GM23338 (cell line): ENCODE measurements around the gene SLC9A2. TPM values are rescaled to one million over a fixed set of nuclear protein-coding genes. Genes with fewer than 3 reads are reported as not detected.

Experiments
- ATAC-seq: fragments of 200-7000 bp; cut with Tn5 transposase; 3 replicates; pipeline ENCODE4 v1.9.1; 2020
- DNase-seq: peaks from one replicate; pipeline ENCODE4 v3.0.0-alpha.2; 2015; ENCODE audit warnings: low spot score
- H2AFZ ChIP-seq: fragments of 200-600 bp; sonication (generic); 2 replicates; pipeline ENCODE4 v1.8.0; 2016; ENCODE audit warnings: antibody characterized with exemption, mild to moderate bottlenecking, moderate library complexity
- H3F3A ChIP-seq: fragments of 200-600 bp; sonication (generic); replicated peaks from 2 replicates; pipeline ENCODE4 v1.8.0; 2017; ENCODE audit warnings: antibody characterized with exemption, mixed run types, low read depth
- H3K27ac ChIP-seq: fragments of 200-600 bp; sonication (generic); 2 replicates; pipeline ENCODE4 v1.6.1; 2016; ENCODE audit warnings: low read depth
- H3K27me3 ChIP-seq: fragments of 200-600 bp; sonication (generic); 2 replicates; pipeline ENCODE4 v1.8.0; 2016; ENCODE audit warnings: mild to moderate bottlenecking, mixed run types, moderate library complexity; ENCODE audit not compliant: insufficient read depth
- H3K36me3 ChIP-seq: fragments of 200-600 bp; sonication (generic); 2 replicates; pipeline ENCODE4 v1.8.0; 2016; ENCODE audit warnings: mild to moderate bottlenecking; ENCODE audit not compliant: insufficient read depth
- H3K4me1 ChIP-seq: fragments of 200-600 bp; sonication (generic); 2 replicates; pipeline ENCODE4 v1.8.0; 2016; ENCODE audit warnings: mild to moderate bottlenecking, moderate library complexity; ENCODE audit not compliant: insufficient read depth
- H3K4me2 ChIP-seq: fragments of 200-600 bp; sonication (generic); 2 replicates; pipeline ENCODE4 v1.7.1; 2017; ENCODE audit warnings: mixed run types
- H3K4me3 ChIP-seq: fragments of 200-600 bp; sonication (generic); 2 replicates; pipeline ENCODE4 v1.6.1; 2016; ENCODE audit warnings: mixed run types
- H3K79me2 ChIP-seq: fragments of 200-600 bp; sonication (generic); replicated peaks from 2 replicates; pipeline ENCODE4 v1.8.0; 2017; ENCODE audit warnings: mild to moderate bottlenecking; ENCODE audit not compliant: insufficient read depth
- H3K9me2 ChIP-seq: fragments of 200-600 bp; sonication (generic); 2 replicates; pipeline ENCODE4 v1.8.0; 2017; ENCODE audit not compliant: insufficient read depth
- H4K20me1 ChIP-seq: fragments of 200-600 bp; sonication (generic); replicated peaks from 2 replicates; pipeline ENCODE4 v1.8.0; 2017; ENCODE audit warnings: mild to moderate bottlenecking; ENCODE audit not compliant: insufficient read depth
- H3K27ac Mint-ChIP-seq: 2 replicates; pipeline ENCODE4 v1.8.0; 2020; ENCODE audit warnings: inconsistent platforms, mild to moderate bottlenecking, moderate library complexity, mixed read lengths
- H3K27me3 Mint-ChIP-seq: 3 replicates; pipeline ENCODE4 v1.8.0; 2022; ENCODE audit warnings: low read depth, mild to moderate bottlenecking, moderate library complexity, mixed read lengths, inconsistent platforms; ENCODE audit not compliant: insufficient read depth, poor library complexity
- H3K36me3 Mint-ChIP-seq: 3 replicates; pipeline ENCODE4 v1.8.0; 2021; ENCODE audit warnings: low read depth, mild to moderate bottlenecking, inconsistent platforms, moderate library complexity, mixed read lengths
- H3K4me1 Mint-ChIP-seq: 3 replicates; pipeline ENCODE4 v1.8.0; 2020; ENCODE audit warnings: mild to moderate bottlenecking, inconsistent platforms, mixed read lengths
- H3K4me3 Mint-ChIP-seq: 3 replicates; pipeline ENCODE4 v1.8.0; 2021; ENCODE audit warnings: moderate library complexity, mild to moderate bottlenecking, inconsistent platforms, mixed read lengths
- H3K9me3 Mint-ChIP-seq: 3 replicates; pipeline ENCODE4 v1.8.0; 2020; ENCODE audit warnings: moderate library complexity, mild to moderate bottlenecking, inconsistent platforms, mixed read lengths
- CREB1 ChIP-seq: fragments of 250-450 bp; sonication (Bioruptor Pico); IDR thresholded peaks from 2 replicates; pipeline ENCODE4 v1.5.0; 2020; ENCODE audit warnings: low read depth, mild to moderate bottlenecking, moderate library complexity
- CTCF ChIP-seq, 2 experiments: fragments of 200-600 bp in 1 of 2; sonication (generic) in 1 of 2; conservative IDR thresholded peaks; 2 replicates each; pipeline versions ENCODE4 v1.5.1 to v1.6.1; 2016 to 2017; ENCODE audit warnings: antibody characterized with exemption in 2 of 2, low read depth in 2 of 2, mild to moderate bottlenecking in 2 of 2, moderate library complexity in 1 of 2
- EZH2 ChIP-seq: fragments of 200-600 bp; sonication (generic); IDR thresholded peaks from one replicate; pipeline ENCODE4 v1.8.0; 2017; ENCODE audit warnings: antibody characterized with exemption, mild to moderate bottlenecking, low read depth; ENCODE audit not compliant: unreplicated experiment
- EZH2phosphoT487 ChIP-seq: fragments of 200-600 bp; sonication (generic); IDR thresholded peaks from one replicate; pipeline ENCODE4 v1.8.1; 2018; ENCODE audit warnings: antibody characterized with exemption; ENCODE audit not compliant: unreplicated experiment
- JUNB ChIP-seq: IDR thresholded peaks from one replicate; pipeline ENCODE4 v1.6.1; 2016; ENCODE audit warnings: antibody characterized with exemption; ENCODE audit not compliant: unreplicated experiment
- NANOG ChIP-seq: IDR thresholded peaks from 2 replicates; pipeline ENCODE4 v1.6.1; 2016; ENCODE audit warnings: antibody characterized with exemption, borderline replicate concordance
- POLR2AphosphoS5 ChIP-seq: IDR thresholded peaks from 2 replicates; pipeline ENCODE4 v1.6.1; 2016; ENCODE audit warnings: antibody characterized with exemption, low read depth
- STAT1 ChIP-seq: IDR thresholded peaks from one replicate; pipeline ENCODE4 v1.6.1; 2016; ENCODE audit warnings: antibody characterized with exemption; ENCODE audit not compliant: unreplicated experiment
- ZNF114 ChIP-seq: fragments of 250-450 bp; sonication (Bioruptor Pico); IDR thresholded peaks from 2 replicates; pipeline ENCODE4 v1.5.0; 2020; ENCODE audit warnings: mild to moderate bottlenecking, moderate library complexity
- ZNF331 ChIP-seq: fragments of 250-450 bp; sonication (Bioruptor Pico); IDR thresholded peaks from 2 replicates; pipeline ENCODE4 v1.5.0; 2020; ENCODE audit warnings: low read depth, mild to moderate bottlenecking, moderate library complexity
- polyA plus RNA-seq: library from polyadenylated mRNA; unstranded; fragments of >200 nt; fragmentation: Nextera tagmentation; extraction: Ambion mirVana; gene quantifications from 2 replicates; pipeline ENCODE4 v1.2.1, GENCODE V29; 2016
- total RNA-seq: library from RNA; depleted of rRNA; stranded (reverse); fragments of >200 nt; shearing (Covaris generic); gene quantifications from 2 replicates; pipeline ENCODE4 v1.2.3, GENCODE V29; 2014
- TF ChIP-seq, protein P1 (sequence below): IDR thresholded peaks from one replicate; pipeline ENCODE4 v1.6.1; 2018; ENCODE audit warnings: antibody characterized with exemption; ENCODE audit not compliant: unreplicated experiment
- TF ChIP-seq, protein P2 (sequence below): fragments of 250-450 bp; sonication (Bioruptor Pico); IDR thresholded peaks from 2 replicates; pipeline ENCODE4 v1.5.0; 2020; ENCODE audit warnings: mild to moderate bottlenecking, moderate library complexity
- TF ChIP-seq, protein P3 (sequence below): IDR thresholded peaks from 2 replicates; pipeline ENCODE4 v1.6.1; 2016; ENCODE audit warnings: antibody characterized with exemption

Gene SLC9A2
- total and polyA plus RNA-seq, 2 experiments from 2014 or later = 0.03 to 0.24 TPM

- Histone ChIP-seq H3K9me2 (no peaks in the 10 kb centered on the region), H3K79me2 (no peaks in the 10 kb centered on the region), H3K4me3 (no peak overlapping the region), H3F3A (no peaks in the 10 kb centered on the region), H3K27me3 (no peaks in the 10 kb centered on the region), H3K27ac (no peak overlapping the region), H3K36me3 (peaks cover 13% of the 10 kb centered on the region; the same call in 1 of the 2 replicates), H2AFZ (no peak overlapping the region), H3K4me2 (no peak overlapping the region), H3K4me1 (no peaks in the 10 kb centered on the region), H4K20me1 (peaks cover 11% of the 10 kb centered on the region; the same call in 1 of the 2 replicates)
- Mint-ChIP-seq H3K27me3 (peaks cover 1% of the 10 kb centered on the region), H3K9me3 (no peaks in the 10 kb centered on the region), H3K4me1 (no peaks in the 10 kb centered on the region), H3K36me3 (peaks cover 42% of the 10 kb centered on the region), H3K4me3 (no peak overlapping the region), H3K27ac (no peak overlapping the region)
- ATAC-seq (no peak), DNase-seq (no peak)
- TF ChIP-seq, protein P1, sequence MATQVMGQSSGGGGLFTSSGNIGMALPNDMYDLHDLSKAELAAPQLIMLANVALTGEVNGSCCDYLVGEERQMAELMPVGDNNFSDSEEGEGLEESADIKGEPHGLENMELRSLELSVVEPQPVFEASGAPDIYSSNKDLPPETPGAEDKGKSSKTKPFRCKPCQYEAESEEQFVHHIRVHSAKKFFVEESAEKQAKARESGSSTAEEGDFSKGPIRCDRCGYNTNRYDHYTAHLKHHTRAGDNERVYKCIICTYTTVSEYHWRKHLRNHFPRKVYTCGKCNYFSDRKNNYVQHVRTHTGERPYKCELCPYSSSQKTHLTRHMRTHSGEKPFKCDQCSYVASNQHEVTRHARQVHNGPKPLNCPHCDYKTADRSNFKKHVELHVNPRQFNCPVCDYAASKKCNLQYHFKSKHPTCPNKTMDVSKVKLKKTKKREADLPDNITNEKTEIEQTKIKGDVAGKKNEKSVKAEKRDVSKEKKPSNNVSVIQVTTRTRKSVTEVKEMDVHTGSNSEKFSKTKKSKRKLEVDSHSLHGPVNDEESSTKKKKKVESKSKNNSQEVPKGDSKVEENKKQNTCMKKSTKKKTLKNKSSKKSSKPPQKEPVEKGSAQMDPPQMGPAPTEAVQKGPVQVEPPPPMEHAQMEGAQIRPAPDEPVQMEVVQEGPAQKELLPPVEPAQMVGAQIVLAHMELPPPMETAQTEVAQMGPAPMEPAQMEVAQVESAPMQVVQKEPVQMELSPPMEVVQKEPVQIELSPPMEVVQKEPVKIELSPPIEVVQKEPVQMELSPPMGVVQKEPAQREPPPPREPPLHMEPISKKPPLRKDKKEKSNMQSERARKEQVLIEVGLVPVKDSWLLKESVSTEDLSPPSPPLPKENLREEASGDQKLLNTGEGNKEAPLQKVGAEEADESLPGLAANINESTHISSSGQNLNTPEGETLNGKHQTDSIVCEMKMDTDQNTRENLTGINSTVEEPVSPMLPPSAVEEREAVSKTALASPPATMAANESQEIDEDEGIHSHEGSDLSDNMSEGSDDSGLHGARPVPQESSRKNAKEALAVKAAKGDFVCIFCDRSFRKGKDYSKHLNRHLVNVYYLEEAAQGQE = no peak
- TF ChIP-seq EZH2 (no peak), JUNB (no peak), STAT1 (no peak), NANOG (no peak), EZH2phosphoT487 (no peak), ZNF331 (CRISPR knock-in tag) (no peak), CREB1 (CRISPR knock-in tag) (no peak), CTCF (conservative IDR thresholded peaks at IDR 0.05; ENCODE audit: low read depth in 2 of 2) (no peak), ZNF114 (no peak), POLR2AphosphoS5 (no peak)
- TF ChIP-seq, protein P2, sequence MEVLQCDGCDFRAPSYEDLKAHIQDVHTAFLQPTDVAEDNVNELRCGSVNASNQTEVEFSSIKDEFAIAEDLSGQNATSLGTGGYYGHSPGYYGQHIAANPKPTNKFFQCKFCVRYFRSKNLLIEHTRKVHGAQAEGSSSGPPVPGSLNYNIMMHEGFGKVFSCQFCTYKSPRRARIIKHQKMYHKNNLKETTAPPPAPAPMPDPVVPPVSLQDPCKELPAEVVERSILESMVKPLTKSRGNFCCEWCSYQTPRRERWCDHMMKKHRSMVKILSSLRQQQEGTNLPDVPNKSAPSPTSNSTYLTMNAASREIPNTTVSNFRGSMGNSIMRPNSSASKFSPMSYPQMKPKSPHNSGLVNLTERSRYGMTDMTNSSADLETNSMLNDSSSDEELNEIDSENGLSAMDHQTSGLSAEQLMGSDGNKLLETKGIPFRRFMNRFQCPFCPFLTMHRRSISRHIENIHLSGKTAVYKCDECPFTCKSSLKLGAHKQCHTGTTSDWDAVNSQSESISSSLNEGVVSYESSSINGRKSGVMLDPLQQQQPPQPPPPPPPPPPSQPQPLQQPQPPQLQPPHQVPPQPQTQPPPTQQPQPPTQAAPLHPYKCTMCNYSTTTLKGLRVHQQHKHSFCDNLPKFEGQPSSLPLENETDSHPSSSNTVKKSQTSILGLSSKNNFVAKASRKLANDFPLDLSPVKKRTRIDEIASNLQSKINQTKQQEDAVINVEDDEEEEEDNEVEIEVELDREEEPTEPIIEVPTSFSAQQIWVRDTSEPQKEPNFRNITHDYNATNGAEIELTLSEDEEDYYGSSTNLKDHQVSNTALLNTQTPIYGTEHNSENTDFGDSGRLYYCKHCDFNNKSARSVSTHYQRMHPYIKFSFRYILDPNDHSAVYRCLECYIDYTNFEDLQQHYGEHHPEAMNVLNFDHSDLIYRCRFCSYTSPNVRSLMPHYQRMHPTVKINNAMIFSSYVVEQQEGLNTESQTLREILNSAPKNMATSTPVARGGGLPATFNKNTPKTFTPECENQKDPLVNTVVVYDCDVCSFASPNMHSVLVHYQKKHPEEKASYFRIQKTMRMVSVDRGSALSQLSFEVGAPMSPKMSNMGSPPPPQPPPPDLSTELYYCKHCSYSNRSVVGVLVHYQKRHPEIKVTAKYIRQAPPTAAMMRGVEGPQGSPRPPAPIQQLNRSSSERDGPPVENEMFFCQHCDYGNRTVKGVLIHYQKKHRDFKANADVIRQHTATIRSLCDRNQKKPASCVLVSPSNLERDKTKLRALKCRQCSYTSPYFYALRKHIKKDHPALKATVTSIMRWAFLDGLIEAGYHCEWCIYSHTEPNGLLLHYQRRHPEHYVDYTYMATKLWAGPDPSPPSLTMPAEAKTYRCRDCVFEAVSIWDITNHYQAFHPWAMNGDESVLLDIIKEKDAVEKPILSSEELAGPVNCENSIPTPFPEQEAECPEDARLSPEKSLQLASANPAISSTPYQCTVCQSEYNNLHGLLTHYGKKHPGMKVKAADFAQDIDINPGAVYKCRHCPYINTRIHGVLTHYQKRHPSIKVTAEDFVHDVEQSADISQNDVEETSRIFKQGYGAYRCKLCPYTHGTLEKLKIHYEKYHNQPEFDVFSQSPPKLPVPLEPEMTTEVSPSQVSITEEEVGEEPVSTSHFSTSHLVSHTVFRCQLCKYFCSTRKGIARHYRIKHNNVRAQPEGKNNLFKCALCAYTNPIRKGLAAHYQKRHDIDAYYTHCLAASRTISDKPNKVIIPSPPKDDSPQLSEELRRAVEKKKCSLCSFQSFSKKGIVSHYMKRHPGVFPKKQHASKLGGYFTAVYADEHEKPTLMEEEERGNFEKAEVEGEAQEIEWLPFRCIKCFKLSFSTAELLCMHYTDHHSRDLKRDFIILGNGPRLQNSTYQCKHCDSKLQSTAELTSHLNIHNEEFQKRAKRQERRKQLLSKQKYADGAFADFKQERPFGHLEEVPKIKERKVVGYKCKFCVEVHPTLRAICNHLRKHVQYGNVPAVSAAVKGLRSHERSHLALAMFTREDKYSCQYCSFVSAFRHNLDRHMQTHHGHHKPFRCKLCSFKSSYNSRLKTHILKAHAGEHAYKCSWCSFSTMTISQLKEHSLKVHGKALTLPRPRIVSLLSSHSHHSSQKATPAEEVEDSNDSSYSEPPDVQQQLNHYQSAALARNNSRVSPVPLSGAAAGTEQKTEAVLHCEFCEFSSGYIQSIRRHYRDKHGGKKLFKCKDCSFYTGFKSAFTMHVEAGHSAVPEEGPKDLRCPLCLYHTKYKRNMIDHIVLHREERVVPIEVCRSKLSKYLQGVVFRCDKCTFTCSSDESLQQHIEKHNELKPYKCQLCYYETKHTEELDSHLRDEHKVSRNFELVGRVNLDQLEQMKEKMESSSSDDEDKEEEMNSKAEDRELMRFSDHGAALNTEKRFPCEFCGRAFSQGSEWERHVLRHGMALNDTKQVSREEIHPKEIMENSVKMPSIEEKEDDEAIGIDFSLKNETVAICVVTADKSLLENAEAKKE (CRISPR knock-in tag) = no peak
- TF ChIP-seq, protein P3, sequence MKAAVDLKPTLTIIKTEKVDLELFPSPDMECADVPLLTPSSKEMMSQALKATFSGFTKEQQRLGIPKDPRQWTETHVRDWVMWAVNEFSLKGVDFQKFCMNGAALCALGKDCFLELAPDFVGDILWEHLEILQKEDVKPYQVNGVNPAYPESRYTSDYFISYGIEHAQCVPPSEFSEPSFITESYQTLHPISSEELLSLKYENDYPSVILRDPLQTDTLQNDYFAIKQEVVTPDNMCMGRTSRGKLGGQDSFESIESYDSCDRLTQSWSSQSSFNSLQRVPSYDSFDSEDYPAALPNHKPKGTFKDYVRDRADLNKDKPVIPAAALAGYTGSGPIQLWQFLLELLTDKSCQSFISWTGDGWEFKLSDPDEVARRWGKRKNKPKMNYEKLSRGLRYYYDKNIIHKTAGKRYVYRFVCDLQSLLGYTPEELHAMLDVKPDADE = no peak
Measured at GRCh38 chr2:102717308-102718018, 98.1 kb downstream of the SLC9A2 start.
